HFF-Myc (cell line): Measurements from ENCODE around the gene POLA2.
"Not testable (repeated sequence)": the region's sequence is repeated elsewhere in the genome, so short reads cannot be mapped to it uniquely, and the experiment has no call there.

ENCODE experiments used
- DNase-seq: peaks from one replicate; pipeline ENCODE4 v3.0.0-alpha.2; 2011; ENCODE audit warnings: low read depth; ENCODE audit errors: extremely low read depth
- H3K4me3 ChIP-seq: replicated peaks from 2 replicates; pipeline ENCODE4 v1.5.1; 2011; ENCODE audit warnings: low read depth, mild to moderate bottlenecking, control low read depth, low read length
- CTCF ChIP-seq: IDR thresholded peaks from 2 replicates; pipeline ENCODE4 v1.5.1; 2012; ENCODE audit warnings: mild to moderate bottlenecking, low read depth, low read length, control low read depth; ENCODE audit errors: missing control alignments

The POLA2 gene

GRCh38 chr11:65242389-65242788, 19.4 kb upstream of the POLA2 start:
- no peak for DNase-seq
- no peak for TF ChIP-seq CTCF
- no peak overlapping the region for H3K4me3 ChIP-seq

GRCh38 chr11:65243797-65244196, 18.0 kb upstream of the POLA2 start:
- no peak for TF ChIP-seq CTCF
- no peak for DNase-seq
- H3K4me3 ChIP-seq: no peak overlapping the region

GRCh38 chr11:65245046-65245445, 16.7 kb upstream of the POLA2 start:
- not testable (repeated sequence) for DNase-seq

GRCh38 chr11:65246506-65246905, 15.3 kb upstream of the POLA2 start:
- H3K4me3 ChIP-seq: no peak overlapping the region
- DNase-seq: no peak
- TF ChIP-seq CTCF: no peak

More at GRCh38 chr11:65245046-65245445, 16.7 kb upstream of the POLA2 start:
- H3K4me3 ChIP-seq: not testable (repeated sequence)

GRCh38 chr11:65248184-65248710, 13.5 kb upstream of the POLA2 start:
- DNase-seq, H3K4me3 ChIP-seq: not testable (repeated sequence)

GRCh38 chr11:65251476-65251875, 10.3 kb upstream of the POLA2 start:
- DNase-seq: no peak
- H3K4me3 ChIP-seq: no peak overlapping the region
- no peak for TF ChIP-seq CTCF

GRCh38 chr11:65254724-65255123, 7.0 kb upstream of the POLA2 start:
- TF ChIP-seq CTCF: no peak
- DNase-seq: no peak
- H3K4me3 ChIP-seq: no peak overlapping the region

- H3K4me3 ChIP-seq: no peak overlapping the region
- DNase-seq: no peak
These were observed 2.8 kb upstream of the POLA2 start for GRCh38 chr11:65258988-65259387.

More at GRCh38 chr11:65258988-65259387, 2.8 kb upstream of the POLA2 start:
- TF ChIP-seq CTCF: no peak
